ENCODE results near the gene SUCLG2. TPM values are rescaled to one million over a fixed set of nuclear protein-coding genes. Genes with fewer than 3 reads are reported as not detected.

The SUCLG2 gene
- total RNA-seq, 4 donors from 2014 or later: 55.2 to 69.3 (median 63.4) TPM

GRCh38 chr3:67495751-67496150 is 158.7 kb downstream of the SUCLG2 start:
- Histone ChIP-seq H3K9me3 (no peaks in the 10 kb centered on the region), H3K36me3 (peaks cover 0 to 25% (median 12%) of the 10 kb centered on the region in 4 donors), H3K27ac (replicated peaks in 1 of 4) (no peak overlapping the region), H3K4me3 (no peak overlapping the region), H3K4me1 (no peaks in the 10 kb centered on the region), H3K27me3 (no peaks in the 10 kb centered on the region)
- intact Hi-C loops (cut with DNase I): no loop called here
- 100% methylated on average over 1 of the region's 1 CpG for WGBS
- TF ChIP-seq POLR2AphosphoS5 (IDR thresholded peaks at IDR 0.05): no peak
- no peak for TF ChIP-seq CTCF (IDR thresholded peaks at IDR 0.05)
- no peak for TF ChIP-seq POLR2A (IDR thresholded peaks at IDR 0.05; ENCODE audit: low read depth)
- no peak for TF ChIP-seq EP300 (IDR thresholded peaks at IDR 0.05)
- no peak for DNase-seq (ENCODE audit: extremely low spot score)

GRCh38 chr3:67493808-67494207 is 160.6 kb downstream of the SUCLG2 start:
- Histone ChIP-seq H3K4me1 (peaks cover 0 to 9% (median 4%) of the 10 kb centered on the region in 4 donors), H3K27me3 (no peaks in the 10 kb centered on the region), H3K36me3 (peaks cover 0 to 25% (median 12%) of the 10 kb centered on the region in 4 donors), H3K27ac (replicated peaks in 1 of 4) (no peak overlapping the region), H3K4me3 (no peak overlapping the region), H3K9me3 (no peaks in the 10 kb centered on the region)
- no peak for DNase-seq (ENCODE audit: extremely low spot score)
- intact Hi-C loops (cut with DNase I): no loop called here
- WGBS: 92% methylated on average over 3 of the region's 3 CpGs
- no peak for TF ChIP-seq POLR2AphosphoS5 (IDR thresholded peaks at IDR 0.05)
- no peak for TF ChIP-seq POLR2A (IDR thresholded peaks at IDR 0.05; ENCODE audit: low read depth)
- TF ChIP-seq CTCF (IDR thresholded peaks at IDR 0.05): no peak
- no peak for TF ChIP-seq EP300 (IDR thresholded peaks at IDR 0.05)

GRCh38 chr3:67490658-67491057 is 163.8 kb downstream of the SUCLG2 start:
- TF ChIP-seq CTCF (IDR thresholded peaks at IDR 0.05) (no peak), POLR2A (IDR thresholded peaks at IDR 0.05; ENCODE audit: low read depth) (no peak), EP300 (IDR thresholded peaks at IDR 0.05) (no peak), POLR2AphosphoS5 (IDR thresholded peaks at IDR 0.05) (no peak)
- no peak overlapping the region for H3K4me3 ChIP-seq
- H3K36me3 ChIP-seq: peaks cover 0 to 25% (median 10%) of the 10 kb centered on the region in 4 donors
- H3K27me3 ChIP-seq: no peaks in the 10 kb centered on the region
- 41% methylated on average over 1 of the region's 1 CpG for WGBS
- H3K4me1 ChIP-seq: peaks cover 0 to 23% (median 14%) of the 10 kb centered on the region in 4 donors
- no peak overlapping the region for H3K27ac ChIP-seq (replicated peaks in 1 of 4)
- intact Hi-C loops (cut with DNase I): no loop called here
- H3K9me3 ChIP-seq: no peaks in the 10 kb centered on the region
- DNase-seq (ENCODE audit: extremely low spot score): no peak

GRCh38 chr3:67489816-67490215 is 164.6 kb downstream of the SUCLG2 start:
- no peak for DNase-seq (ENCODE audit: extremely low spot score)
- Histone ChIP-seq H3K9me3 (no peaks in the 10 kb centered on the region), H3K36me3 (peaks cover 0 to 16% (median 6%) of the 10 kb centered on the region in 4 donors), H3K27me3 (no peaks in the 10 kb centered on the region), H3K27ac (replicated peaks in 1 of 4) (no peak overlapping the region), H3K4me3 (no peak overlapping the region), H3K4me1 (peaks cover 0 to 23% (median 14%) of the 10 kb centered on the region in 4 donors)
- WGBS: 45% methylated on average over 4 of the region's 4 CpGs
- no peak for TF ChIP-seq POLR2AphosphoS5 (IDR thresholded peaks at IDR 0.05)
- intact Hi-C loops (cut with DNase I): no loop called here

GRCh38 chr3:67487564-67488114 is 166.8 kb downstream of the SUCLG2 start:
- H3K4me3 ChIP-seq: no peak overlapping the region
- 89% methylated on average over 1 of the region's 1 CpG for WGBS
- H3K4me1 ChIP-seq: peaks cover 0 to 23% (median 14%) of the 10 kb centered on the region in 4 donors
- no peaks in the 10 kb centered on the region for H3K36me3 ChIP-seq
- intact Hi-C loops (cut with DNase I): no loop called here
- H3K9me3 ChIP-seq: no peaks in the 10 kb centered on the region
- no peak for DNase-seq (ENCODE audit: extremely low spot score)
- no peak overlapping the region for H3K27ac ChIP-seq (replicated peaks in 1 of 4)
- H3K27me3 ChIP-seq: no peaks in the 10 kb centered on the region
- no peak for TF ChIP-seq POLR2AphosphoS5 (IDR thresholded peaks at IDR 0.05)
- TF ChIP-seq CTCF (IDR thresholded peaks at IDR 0.05): no peak
- no peak for TF ChIP-seq POLR2A (IDR thresholded peaks at IDR 0.05; ENCODE audit: low read depth)
- TF ChIP-seq EP300 (IDR thresholded peaks at IDR 0.05): no peak
